ENCODE measurements around the gene SNAP23.

SNAP23 gene

DNA sequence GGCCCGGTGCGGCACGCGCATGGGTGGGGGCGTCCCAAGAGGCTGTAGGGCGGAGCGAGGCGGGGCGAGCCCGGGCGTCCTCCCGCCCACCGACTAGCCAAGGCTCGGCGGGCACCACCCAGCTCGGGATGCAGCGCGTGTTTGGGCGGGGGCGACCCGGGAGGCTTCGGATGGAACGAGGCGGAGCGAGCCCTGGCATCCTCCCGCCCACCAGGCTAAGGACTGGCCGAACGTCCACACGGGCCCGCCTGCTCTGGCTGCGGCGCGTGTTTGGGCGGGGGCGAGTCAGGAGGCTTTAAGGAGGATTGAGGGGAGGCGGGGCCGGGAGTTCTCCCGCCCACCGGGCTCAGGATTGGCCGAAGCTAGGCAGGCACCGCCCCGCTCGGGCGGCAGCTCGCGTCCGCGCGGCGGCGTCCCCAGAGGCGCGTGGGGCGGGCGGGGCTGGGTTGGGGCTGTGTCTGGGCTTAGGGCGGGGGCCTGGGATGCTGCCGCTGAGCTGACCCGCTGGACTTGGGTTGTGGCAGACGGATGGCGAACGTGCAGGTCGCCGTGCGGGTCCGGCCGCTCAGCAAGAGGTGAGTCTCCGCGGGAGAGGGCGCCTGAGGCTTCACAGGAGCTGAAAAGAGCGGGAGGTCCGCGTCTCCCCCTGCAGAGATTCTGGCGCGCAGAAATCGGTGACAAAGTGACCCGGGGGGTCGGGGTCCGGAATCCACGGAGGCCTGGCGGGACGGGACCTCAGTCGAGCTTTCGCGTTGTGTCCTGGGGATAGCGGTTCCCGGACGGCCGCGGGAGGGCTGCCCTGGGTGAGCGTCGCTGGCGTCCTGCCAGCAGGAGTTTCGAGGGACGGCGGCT is 80.0 kb downstream of the SNAP23 start, which contains the start of gene STARD9:
Gene STARD9 (plus strand): TSS at position 419 of the 852 bp plus-strand sequence. CDS start 110 bp downstream, at position 529.
- peak; percentile 93 for DNase-seq

GRCh38 chr15:42576040-42576594 is 80.7 kb downstream of the SNAP23 start:
- DNase-seq = no peak

- DNase-seq = no peak
Measured at GRCh38 chr15:42576776-42577175, 81.3 kb downstream of the SNAP23 start.

DNA sequence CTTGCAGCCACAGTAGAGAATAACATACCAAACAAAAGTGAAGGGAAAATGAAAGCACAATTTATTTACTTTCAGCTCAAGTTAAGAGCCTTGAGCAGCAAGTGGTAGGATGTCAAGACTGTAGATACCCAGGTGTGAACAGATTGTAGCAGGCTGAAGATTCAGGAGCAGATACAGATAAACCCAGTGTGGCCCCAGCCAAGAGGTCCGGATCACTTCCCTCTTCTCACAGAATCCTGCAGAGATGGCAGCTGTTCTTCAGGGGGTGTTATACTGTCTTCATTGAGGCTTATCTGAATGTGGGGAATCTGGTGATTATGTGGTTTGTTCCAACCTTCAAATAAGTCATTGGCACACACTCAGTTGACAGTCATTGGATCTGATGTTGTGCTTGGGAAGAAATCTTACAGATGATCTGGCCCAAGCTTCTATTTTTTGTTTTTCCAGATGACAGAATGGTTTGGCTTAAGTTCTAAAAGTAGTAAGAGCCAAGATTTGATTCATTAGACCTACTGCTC is 82.1 kb downstream of the SNAP23 start:
- DNase-seq = no peak

DNA sequence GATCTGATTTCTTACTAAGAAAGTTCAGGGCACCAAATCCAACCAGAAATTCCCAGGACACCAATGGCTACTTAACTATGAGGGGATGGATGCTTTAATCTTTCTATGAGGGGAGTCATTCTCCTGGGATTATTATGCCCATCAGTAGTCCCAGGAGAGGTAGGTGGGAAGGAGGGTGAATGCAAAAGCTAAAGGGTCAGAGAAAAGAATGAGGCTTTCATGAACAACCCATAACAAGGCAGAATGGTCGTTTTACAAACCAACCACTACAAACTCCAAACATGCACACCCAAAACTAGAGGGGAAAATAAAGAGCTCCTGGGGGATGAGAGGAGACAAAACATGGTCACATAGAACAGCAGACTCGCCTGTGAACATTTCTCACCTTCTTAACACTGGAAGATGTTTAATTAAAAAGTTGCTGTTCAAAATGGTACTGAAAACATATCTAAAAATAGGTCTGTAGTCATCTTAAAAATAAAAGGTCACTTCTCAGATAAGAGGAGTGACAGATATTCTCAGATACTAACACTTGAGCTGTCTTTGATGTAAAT is 83.6 kb downstream of the SNAP23 start:
- DNase-seq = no peak

DNA sequence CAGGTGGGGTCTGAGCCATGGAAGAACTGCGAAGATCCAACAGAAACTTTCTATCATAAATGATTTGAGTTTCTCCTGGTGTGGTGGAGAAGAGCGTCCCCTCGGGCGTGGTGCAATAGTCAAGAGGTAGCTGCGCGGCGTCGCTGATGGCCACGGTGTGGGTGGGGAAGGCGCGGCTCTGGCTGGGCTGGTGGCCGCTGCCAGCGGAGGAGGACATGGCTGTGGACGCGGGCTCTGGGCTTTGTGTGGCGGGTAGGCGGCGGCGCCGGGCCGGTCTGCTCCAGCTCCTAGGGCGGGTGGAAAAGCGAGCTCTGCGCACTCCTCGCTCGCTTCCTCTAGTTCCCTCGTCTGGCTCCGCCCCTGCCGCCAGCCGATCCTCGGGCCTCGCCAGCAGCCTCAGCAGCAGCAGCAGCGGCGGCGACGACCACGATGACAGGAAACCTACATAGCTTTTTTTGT is 85.9 kb downstream of the SNAP23 start:
- DNase-seq = peak; percentile 58
